Progenitor cell of endocrine pancreas (in vitro differentiated cells): Measurements from ENCODE around the gene ANKRD13C. TPM values are rescaled to one million over a fixed set of nuclear protein-coding genes. Genes with fewer than 3 reads are reported as not detected.

ENCODE experiments used
- DNase-seq: peaks from one replicate; pipeline ENCODE4 v3.0.0; 2021; ENCODE audit warnings: low spot score; ENCODE audit not compliant: unreplicated experiment
- H3K27ac Mint-ChIP-seq: 2 replicates; pipeline ENCODE4 v1.8.0; 2021; ENCODE audit warnings: mild to moderate bottlenecking, moderate library complexity, mixed read lengths
- H3K27me3 Mint-ChIP-seq: 2 replicates; pipeline ENCODE4 v1.8.0; 2021; ENCODE audit warnings: mixed read lengths
- H3K36me3 Mint-ChIP-seq: 2 replicates; pipeline ENCODE4 v1.8.0; 2022; ENCODE audit warnings: mixed read lengths; ENCODE audit not compliant: insufficient read depth
- H3K4me1 Mint-ChIP-seq: 2 replicates; pipeline ENCODE4 v1.8.0; 2021; ENCODE audit warnings: low read depth, mixed read lengths
- H3K4me3 Mint-ChIP-seq: 2 replicates; pipeline ENCODE4 v1.8.0; 2021; ENCODE audit warnings: low read depth, mild to moderate bottlenecking, moderate library complexity, mixed read lengths
- H3K9me3 Mint-ChIP-seq: 2 replicates; pipeline ENCODE4 v1.8.0; 2021; ENCODE audit warnings: low read depth, mixed read lengths
- CTCF ChIP-seq: fragments of 200-600 bp; sonication (generic); IDR thresholded peaks from one replicate; pipeline ENCODE4 v1.5.0; 2021; ENCODE audit warnings: antibody characterized with exemption, mild to moderate bottlenecking; ENCODE audit not compliant: unreplicated experiment
- total RNA-seq: library from RNA; stranded (reverse); gene quantifications from 2 replicates; pipeline ENCODE4 v1.2.1, GENCODE V29; 2021

The ANKRD13C gene
- total RNA-seq, 1 donor from 2014 or later = 21.5 TPM

GRCh38 chr1:70315782-70316181, 38.7 kb downstream of the ANKRD13C start:
- H3K36me3 Mint-ChIP-seq = peaks cover 1% of the 10 kb centered on the region

DNA sequence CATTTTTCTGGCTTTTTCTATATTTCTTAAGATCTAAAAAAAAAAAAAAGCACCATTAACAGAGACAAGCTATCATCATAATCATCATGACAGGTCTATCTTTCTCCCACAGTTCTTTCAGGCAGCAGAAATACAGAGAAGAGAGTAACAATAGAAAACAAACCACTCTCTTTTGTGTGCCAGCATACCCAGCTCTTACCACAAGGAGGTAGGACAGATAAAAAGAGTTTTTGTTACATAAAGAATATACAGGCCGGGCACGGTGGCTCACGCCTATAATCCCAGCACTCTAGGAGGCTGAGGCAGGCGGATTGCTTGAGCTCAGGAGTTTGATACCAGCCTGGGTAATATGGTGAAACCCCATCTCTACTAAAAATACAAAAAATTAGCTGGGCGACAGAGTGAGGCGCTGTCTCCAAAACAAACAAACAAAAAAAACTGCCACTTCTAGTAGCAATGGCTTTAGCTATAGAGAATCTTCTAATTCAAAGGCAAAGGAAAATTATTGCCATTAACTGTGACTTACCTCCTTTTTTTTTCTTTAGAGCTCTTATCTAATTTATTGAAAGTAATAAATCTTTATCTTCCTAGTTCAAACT, 39.7 kb downstream of the ANKRD13C start:
- no peaks in the 10 kb centered on the region for H3K27me3 Mint-ChIP-seq
- H3K36me3 Mint-ChIP-seq = peaks cover 2% of the 10 kb centered on the region
- peak; percentile 12 for TF ChIP-seq CTCF
- H3K4me3 Mint-ChIP-seq = no peak overlapping the region
- peaks cover 4% of the 10 kb centered on the region for H3K4me1 Mint-ChIP-seq
- no peaks in the 10 kb centered on the region for H3K9me3 Mint-ChIP-seq
- no peak overlapping the region for H3K27ac Mint-ChIP-seq
- no peak for DNase-seq

More at GRCh38 chr1:70315782-70316181, 38.7 kb downstream of the ANKRD13C start:
- H3K4me1 Mint-ChIP-seq = peaks cover 4% of the 10 kb centered on the region
- H3K9me3 Mint-ChIP-seq = no peaks in the 10 kb centered on the region
- no peak for DNase-seq
- H3K27me3 Mint-ChIP-seq = no peaks in the 10 kb centered on the region
- H3K27ac Mint-ChIP-seq = no peak overlapping the region
- H3K4me3 Mint-ChIP-seq = no peak overlapping the region
- no peak for TF ChIP-seq CTCF

DNA sequence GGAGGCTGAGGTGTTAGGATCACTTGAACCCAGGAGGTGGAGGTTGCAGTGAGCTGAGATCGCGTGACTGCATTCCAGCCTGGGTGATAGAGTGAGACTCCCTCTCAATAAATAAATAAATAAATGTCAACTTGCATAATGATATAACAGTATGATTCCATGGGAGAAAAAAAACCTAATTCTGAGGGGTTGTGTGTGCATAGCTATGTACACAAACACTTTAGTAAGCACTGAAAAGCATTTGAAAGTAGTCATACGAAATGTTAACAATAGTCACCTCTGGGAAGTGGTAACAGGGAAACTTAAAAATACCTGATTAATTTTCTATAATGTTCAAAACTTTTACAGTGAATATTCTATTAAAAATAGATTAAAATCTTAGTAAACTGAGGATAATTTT, 43.2 kb downstream of the ANKRD13C start:
- Mint-ChIP-seq H3K4me3 (no peak overlapping the region), H3K27ac (no peak overlapping the region), H3K36me3 (peaks cover 15% of the 10 kb centered on the region), H3K9me3 (no peaks in the 10 kb centered on the region), H3K4me1 (peaks cover 4% of the 10 kb centered on the region), H3K27me3 (no peaks in the 10 kb centered on the region)
- DNase-seq = no peak
- no peak for TF ChIP-seq CTCF

- Mint-ChIP-seq H3K9me3 (no peaks in the 10 kb centered on the region), H3K4me3 (no peak overlapping the region), H3K27ac (peak overlapping the region; percentile 6), H3K36me3 (peaks cover 17% of the 10 kb centered on the region), H3K27me3 (no peaks in the 10 kb centered on the region), H3K4me1 (peaks cover 7% of the 10 kb centered on the region)
- TF ChIP-seq CTCF = no peak
- no peak for DNase-seq
Observed at GRCh38 chr1:70299472-70299871, 55.0 kb downstream of the ANKRD13C start.

DNA sequence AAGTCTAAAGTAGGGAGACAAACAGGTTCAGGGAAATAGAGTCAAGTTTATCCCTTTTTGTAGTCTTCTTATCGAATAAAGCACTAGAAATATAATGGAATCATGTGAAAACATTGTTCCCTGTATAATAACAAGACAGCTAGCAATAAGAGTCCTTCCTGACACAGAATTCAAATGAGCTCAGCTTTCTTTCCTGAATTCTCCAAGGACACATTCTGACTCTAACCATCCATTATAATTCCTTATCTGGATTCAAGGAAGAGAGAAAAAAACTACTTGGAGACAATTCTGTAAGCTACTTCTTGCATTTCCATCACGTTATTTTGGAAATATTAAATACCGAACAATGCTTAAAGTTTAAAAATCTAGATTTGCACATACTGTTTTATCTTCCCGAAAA, 58.8 kb downstream of the ANKRD13C start:
- DNase-seq = no peak
- H3K27ac Mint-ChIP-seq = peak overlapping the region; percentile 4

More for the DNA sequence above, 58.8 kb downstream of the ANKRD13C start:
- H3K4me3 Mint-ChIP-seq = no peak overlapping the region
- peaks cover 7% of the 10 kb centered on the region for H3K4me1 Mint-ChIP-seq
- H3K36me3 Mint-ChIP-seq = peaks cover 21% of the 10 kb centered on the region
- no peaks in the 10 kb centered on the region for H3K27me3 Mint-ChIP-seq
- H3K9me3 Mint-ChIP-seq = no peaks in the 10 kb centered on the region
- TF ChIP-seq CTCF = no peak
